HepG2 (cell line): Measurements from ENCODE around the gene CNTN4. TPM values are rescaled to one million over a fixed set of nuclear protein-coding genes. Genes with fewer than 3 reads are reported as not detected.

Experiments
- ATAC-seq: fragments of 200-7000 bp; cut with Tn5 transposase; 3 replicates; pipeline ENCODE4 v1.9.1; 2020; ENCODE audit warnings: mild to moderate bottlenecking, moderate library complexity
- BruUV-seq: library from RNA; stranded (reverse); fragments of 400-500 nt; replicated peaks from 2 replicates; lab custom pipeline; 2021; lab: Mats Ljungman, UMichigan
- CTCF ChIA-PET: fragments of 300-600 bp; formaldehyde crosslinking; extraction: SDS; loops from one replicate; lab custom pipeline; 2021; ENCODE audit warnings: low total read pairs, inconsistent platforms, low intra/inter-chr PET ratio; lab: Yijun Ruan, JAX
- POLR2A ChIA-PET: fragments of 350-600 bp; sonication (Branson Sonifier 250); formaldehyde crosslinking; loops from one replicate; lab custom pipeline; 2020; ENCODE audit warnings: antibody characterized with exemption, inconsistent platforms; lab: Yijun Ruan, JAX
- DNase-seq: peaks from one replicate; pipeline ENCODE4 v3.0.0-alpha.2; 2015; ENCODE audit warnings: low spot score
- FAIRE-seq: peaks from 3 replicates; lab custom pipeline; 2011; peaks lifted over from hg19 to GRCh38; lab: Jason Lieb, UNC
- H2AFZ ChIP-seq: one replicate; pipeline ENCODE4 v1.6.1; 2011; ENCODE audit warnings: low read length, inconsistent platforms
- H3K27ac ChIP-seq: fragments of 300-600 bp; 3 replicates; pipeline ENCODE4 v1.8.0; 2011; ENCODE audit warnings: mixed run types, mild to moderate bottlenecking, mixed read lengths, low read length, inconsistent platforms; ENCODE audit not compliant: insufficient read depth; ENCODE audit errors: extremely low read length
- H3K27me3 ChIP-seq, 2 experiments: fragments of 200-600 bp in 1 of 2; 2 replicates in 1 of 2; 3 replicates in 1 of 2; pipeline versions ENCODE4 v1.6.0 to v1.8.0; 2011; ENCODE audit warnings: low read length in 2 of 2, mild to moderate bottlenecking in 2 of 2, moderate library complexity in 2 of 2, inconsistent platforms in 1 of 2; ENCODE audit not compliant: insufficient read depth in 2 of 2, control insufficient read depth in 1 of 2
- H3K36me3 ChIP-seq, 2 experiments: fragments of 200-600 bp in 1 of 2; replicated peaks in 1 of 2; 2 replicates in 1 of 2; 3 replicates in 1 of 2; pipeline versions ENCODE4 v1.5.1 to v1.8.0; 2011; ENCODE audit warnings: low read length in 2 of 2, inconsistent platforms in 1 of 2; ENCODE audit not compliant: insufficient read depth in 2 of 2, control insufficient read depth in 1 of 2
- H3K4me1 ChIP-seq: 2 replicates; pipeline ENCODE4 v1.5.1; 2012; ENCODE audit warnings: low read length, inconsistent platforms; ENCODE audit not compliant: insufficient read depth
- H3K4me2 ChIP-seq: 2 replicates; pipeline ENCODE4 v1.6.0; 2011; ENCODE audit warnings: low read depth, low read length, inconsistent platforms
- H3K4me3 ChIP-seq, 3 experiments: fragments of 200-600 bp in 1 of 3; sonication (generic), shearing (Covaris generic) in 1 of 3; replicated peaks in 1 of 3; 2 replicates each; pipeline ENCODE4 v1.5.1; 2011 to 2016; ENCODE audit warnings: low read length in 3 of 3, inconsistent platforms in 2 of 3, low read depth in 2 of 3, mild to moderate bottlenecking in 2 of 3, control low read depth in 1 of 3, mixed read lengths in 1 of 3; ENCODE audit not compliant: insufficient read depth in 1 of 3
- H3K79me2 ChIP-seq: one replicate; pipeline ENCODE4 v1.6.1; 2011; ENCODE audit warnings: low read length, inconsistent platforms; ENCODE audit not compliant: insufficient read depth
- H3K9ac ChIP-seq: 2 replicates; pipeline ENCODE4 v1.6.0; 2011; ENCODE audit warnings: mild to moderate bottlenecking, low read depth, low read length, inconsistent platforms; ENCODE audit not compliant: insufficient read depth
- H3K9me3 ChIP-seq: 2 replicates; pipeline ENCODE4 v1.5.1; 2012; ENCODE audit warnings: mild to moderate bottlenecking, low read length
- H4K20me1 ChIP-seq: 2 replicates; pipeline ENCODE4 v1.6.0; 2011; ENCODE audit warnings: inconsistent platforms, mild to moderate bottlenecking, low read length, moderate library complexity; ENCODE audit not compliant: insufficient read depth
- FOSL1 ChIP-seq: sonication (generic); formaldehyde crosslinking; IDR thresholded peaks from 2 replicates; pipeline ENCODE4 v1.9.0; 2021; ENCODE audit warnings: missing genetic modification reagents, borderline replicate concordance
- MXD4 ChIP-seq: IDR thresholded peaks from 2 replicates; pipeline ENCODE4 v1.6.1; 2016; ENCODE audit warnings: mild to moderate bottlenecking, missing biosample characterization, missing genetic modification reagents
- PAF1 ChIP-seq: IDR thresholded peaks from 2 replicates; pipeline ENCODE4 v1.6.1; 2016; ENCODE audit warnings: missing genetic modification reagents, missing compliant biosample characterization
- PCBP2 ChIP-seq: fragments of 200-400 bp; formaldehyde crosslinking; optimal IDR thresholded peaks from 2 replicates; pipeline ENCODE3; 2018; ENCODE audit warnings: low read length, low read depth; ENCODE audit not compliant: poor library complexity, severe bottlenecking
- PHF20 ChIP-seq: sonication (generic); formaldehyde crosslinking; IDR thresholded peaks from 2 replicates; pipeline ENCODE4 v1.5.0; 2020; ENCODE audit warnings: mild to moderate bottlenecking, missing genetic modification reagents
- POLR2G ChIP-seq: fragments of 200-400 bp; formaldehyde crosslinking; IDR thresholded peaks from 2 replicates; pipeline ENCODE4 v1.6.1; 2018; ENCODE audit warnings: mild to moderate bottlenecking, low read depth, low read length, moderate library complexity
- YY1 ChIP-seq: IDR thresholded peaks from 2 replicates; pipeline ENCODE4 v1.6.1; 2011; ENCODE audit warnings: low read length, low read depth, moderate library complexity, mild to moderate bottlenecking; ENCODE audit not compliant: insufficient read depth, insufficient replicate concordance
- ZFAT ChIP-seq: sonication (generic); formaldehyde crosslinking; conservative IDR thresholded peaks from 2 replicates; pipeline ENCODE4 v1.8.1; 2023; ENCODE audit warnings: missing genetic modification reagents, inconsistent platforms
- ZNF782 ChIP-seq: sonication (generic); formaldehyde crosslinking; IDR thresholded peaks from 2 replicates; pipeline ENCODE4 v1.4.0; 2020; ENCODE audit warnings: missing genetic modification reagents, mild to moderate bottlenecking, borderline replicate concordance
- ZNF792 ChIP-seq: IDR thresholded peaks from 2 replicates; pipeline ENCODE4 v1.6.1; 2016
- ZNF816 ChIP-seq: sonication (generic); formaldehyde crosslinking; IDR thresholded peaks from 2 replicates; pipeline ENCODE4 v1.8.0; 2022; ENCODE audit warnings: missing genetic modification reagents, mild to moderate bottlenecking, borderline replicate concordance
- WGBS: methylation state at CpG from one replicate; pipeline ENCODE4 v1.1.6; 2017; ENCODE audit warnings: low lambda C conversion rate; 5-methylcytosine and 5-hydroxymethylcytosine counted together
- in situ Hi-C: cut with HindIII; loops from 2 replicates; pipeline ENCODE4 v1.10.0; 2017; ENCODE audit warnings: low pct_unique_long_range_greater_than_20kb; ENCODE audit not compliant: extremely low pct_ligation_motif_present
- intact Hi-C: fragments of 100-400 bp; cut with micrococcal nuclease; formaldehyde crosslinking; loops from one replicate; pipeline ENCODE4 v1.10.0; 2022; ENCODE audit not compliant: unreplicated experiment
- polyA plus RNA-seq, 8 experiments: library from polyadenylated mRNA; depleted of rRNA in 3 of 8; stranded (reverse) in 7 of 8; unstranded in 1 of 8; fragments of >200 nt; fragmentation: Illumina TruSeq in 4 of 8; extraction: Trizol in 4 of 8; gene quantifications; 2 replicates each; pipeline versions ENCODE4 v1.2.1 to v1.2.3, GENCODE V29; 2011 to 2016; ENCODE audit warnings: low read depth in 4 of 8, missing spikeins in 1 of 8, mixed read lengths in 1 of 8; ENCODE audit not compliant: insufficient read depth in 1 of 8
- total RNA-seq, 5 experiments: library from RNA; depleted of rRNA; stranded (reverse); fragments of >200 nt; fragmentation: Illumina TruSeq; extraction: Trizol; gene quantifications; 2 replicates each; pipeline ENCODE4 v1.2.3, GENCODE V29; 2016; ENCODE audit warnings: low read depth in 1 of 5
- TF ChIP-seq, protein P1 (sequence below): sonication (generic); formaldehyde crosslinking; IDR thresholded peaks from 2 replicates; pipeline ENCODE4 v1.4.0; 2020; ENCODE audit warnings: mild to moderate bottlenecking, low read depth, missing genetic modification reagents
- TF ChIP-seq, protein P2 (sequence below): IDR thresholded peaks from 2 replicates; pipeline ENCODE4 v1.6.1; 2016; ENCODE audit warnings: missing compliant biosample characterization, missing genetic modification reagents, borderline replicate concordance
- TF ChIP-seq, protein P3 (sequence below): IDR thresholded peaks from 2 replicates; pipeline ENCODE4 v1.6.1; 2016; ENCODE audit warnings: low read depth, missing genetic modification reagents, missing compliant biosample characterization

CNTN4 gene
- total and polyA plus RNA-seq, 2 of the 13 experiments (the other 11 are each of a cell fraction or from before 2014, with no cell fraction given) = 0.01 to 0.13 TPM

DNA sequence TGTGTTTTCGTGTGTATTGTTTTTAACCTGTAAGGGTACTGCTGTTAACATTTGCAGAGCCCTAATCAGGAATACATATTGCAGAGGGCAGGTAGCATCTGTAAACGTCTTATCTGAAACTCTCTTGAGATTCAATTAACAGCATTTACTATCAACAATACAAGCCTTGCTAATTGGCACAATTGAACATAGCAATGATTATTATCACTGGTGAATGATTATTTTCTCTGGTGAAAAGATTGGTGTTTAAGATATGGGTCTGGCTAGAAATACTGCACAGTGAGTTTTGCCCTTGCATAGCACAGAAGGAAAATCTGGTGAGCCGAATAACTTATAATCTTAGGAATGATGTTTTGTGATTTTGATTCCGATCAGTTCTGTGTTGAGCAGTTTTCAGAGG, 5.9 kb upstream of the CNTN4 start:
- Histone ChIP-seq H3K4me2 (no peak overlapping the region), H3K79me2 (no peaks in the 10 kb centered on the region), H3K4me1 (peaks cover 4% of the 10 kb centered on the region), H3K4me3 (no peak overlapping the region), H3K36me3 (no peaks in the 10 kb centered on the region), H3K9ac (no peak overlapping the region), H3K9me3 (no peaks in the 10 kb centered on the region), H3K27me3 (peaks cover 0 to 2% of the 10 kb centered on the region in 2 experiments; a peak in 1 of 5 replicates), H4K20me1 (no peaks in the 10 kb centered on the region), H2AFZ (no peak overlapping the region), H3K27ac (no peak overlapping the region)
- intact Hi-C loops (no loop called here), in situ Hi-C loops (no loop called here)
- ATAC-seq (no peak), DNase-seq (no peak), FAIRE-seq (no peak)
- 0% methylated on average over 4 of the region's 4 CpGs for WGBS
- BruUV-seq = no TSS peak
- CTCF ChIA-PET = no interaction called here
- POLR2A ChIA-PET = no interaction called here
- no peak for TF ChIP-seq YY1
- no peak for TF ChIP-seq PAF1
- TF ChIP-seq, protein P1, sequence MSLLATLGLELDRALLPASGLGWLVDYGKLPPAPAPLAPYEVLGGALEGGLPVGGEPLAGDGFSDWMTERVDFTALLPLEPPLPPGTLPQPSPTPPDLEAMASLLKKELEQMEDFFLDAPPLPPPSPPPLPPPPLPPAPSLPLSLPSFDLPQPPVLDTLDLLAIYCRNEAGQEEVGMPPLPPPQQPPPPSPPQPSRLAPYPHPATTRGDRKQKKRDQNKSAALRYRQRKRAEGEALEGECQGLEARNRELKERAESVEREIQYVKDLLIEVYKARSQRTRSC (CRISPR knock-in tag) = no peak
- no peak for TF ChIP-seq ZFAT (CRISPR knock-in tag)
- no peak for TF ChIP-seq PCBP2
- no peak for TF ChIP-seq MXD4 (CRISPR knock-in tag)
- TF ChIP-seq, protein P2, sequence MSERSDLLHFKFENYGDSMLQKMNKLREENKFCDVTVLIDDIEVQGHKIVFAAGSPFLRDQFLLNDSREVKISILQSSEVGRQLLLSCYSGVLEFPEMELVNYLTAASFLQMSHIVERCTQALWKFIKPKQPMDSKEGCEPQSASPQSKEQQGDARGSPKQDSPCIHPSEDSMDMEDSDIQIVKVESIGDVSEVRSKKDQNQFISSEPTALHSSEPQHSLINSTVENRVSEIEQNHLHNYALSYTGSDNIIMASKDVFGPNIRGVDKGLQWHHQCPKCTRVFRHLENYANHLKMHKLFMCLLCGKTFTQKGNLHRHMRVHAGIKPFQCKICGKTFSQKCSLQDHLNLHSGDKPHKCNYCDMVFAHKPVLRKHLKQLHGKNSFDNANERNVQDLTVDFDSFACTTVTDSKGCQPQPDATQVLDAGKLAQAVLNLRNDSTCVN (CRISPR knock-in tag) = no peak
- no peak for TF ChIP-seq ZNF792 (CRISPR knock-in tag)
- no peak for TF ChIP-seq ZNF782 (CRISPR knock-in tag)
- TF ChIP-seq FOSL1 = no peak
- no peak for TF ChIP-seq POLR2G
- TF ChIP-seq, protein P3, sequence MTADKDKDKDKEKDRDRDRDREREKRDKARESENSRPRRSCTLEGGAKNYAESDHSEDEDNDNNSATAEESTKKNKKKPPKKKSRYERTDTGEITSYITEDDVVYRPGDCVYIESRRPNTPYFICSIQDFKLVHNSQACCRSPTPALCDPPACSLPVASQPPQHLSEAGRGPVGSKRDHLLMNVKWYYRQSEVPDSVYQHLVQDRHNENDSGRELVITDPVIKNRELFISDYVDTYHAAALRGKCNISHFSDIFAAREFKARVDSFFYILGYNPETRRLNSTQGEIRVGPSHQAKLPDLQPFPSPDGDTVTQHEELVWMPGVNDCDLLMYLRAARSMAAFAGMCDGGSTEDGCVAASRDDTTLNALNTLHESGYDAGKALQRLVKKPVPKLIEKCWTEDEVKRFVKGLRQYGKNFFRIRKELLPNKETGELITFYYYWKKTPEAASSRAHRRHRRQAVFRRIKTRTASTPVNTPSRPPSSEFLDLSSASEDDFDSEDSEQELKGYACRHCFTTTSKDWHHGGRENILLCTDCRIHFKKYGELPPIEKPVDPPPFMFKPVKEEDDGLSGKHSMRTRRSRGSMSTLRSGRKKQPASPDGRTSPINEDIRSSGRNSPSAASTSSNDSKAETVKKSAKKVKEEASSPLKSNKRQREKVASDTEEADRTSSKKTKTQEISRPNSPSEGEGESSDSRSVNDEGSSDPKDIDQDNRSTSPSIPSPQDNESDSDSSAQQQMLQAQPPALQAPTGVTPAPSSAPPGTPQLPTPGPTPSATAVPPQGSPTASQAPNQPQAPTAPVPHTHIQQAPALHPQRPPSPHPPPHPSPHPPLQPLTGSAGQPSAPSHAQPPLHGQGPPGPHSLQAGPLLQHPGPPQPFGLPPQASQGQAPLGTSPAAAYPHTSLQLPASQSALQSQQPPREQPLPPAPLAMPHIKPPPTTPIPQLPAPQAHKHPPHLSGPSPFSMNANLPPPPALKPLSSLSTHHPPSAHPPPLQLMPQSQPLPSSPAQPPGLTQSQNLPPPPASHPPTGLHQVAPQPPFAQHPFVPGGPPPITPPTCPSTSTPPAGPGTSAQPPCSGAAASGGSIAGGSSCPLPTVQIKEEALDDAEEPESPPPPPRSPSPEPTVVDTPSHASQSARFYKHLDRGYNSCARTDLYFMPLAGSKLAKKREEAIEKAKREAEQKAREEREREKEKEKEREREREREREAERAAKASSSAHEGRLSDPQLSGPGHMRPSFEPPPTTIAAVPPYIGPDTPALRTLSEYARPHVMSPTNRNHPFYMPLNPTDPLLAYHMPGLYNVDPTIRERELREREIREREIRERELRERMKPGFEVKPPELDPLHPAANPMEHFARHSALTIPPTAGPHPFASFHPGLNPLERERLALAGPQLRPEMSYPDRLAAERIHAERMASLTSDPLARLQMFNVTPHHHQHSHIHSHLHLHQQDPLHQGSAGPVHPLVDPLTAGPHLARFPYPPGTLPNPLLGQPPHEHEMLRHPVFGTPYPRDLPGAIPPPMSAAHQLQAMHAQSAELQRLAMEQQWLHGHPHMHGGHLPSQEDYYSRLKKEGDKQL = no peak
- TF ChIP-seq PHF20 (CRISPR knock-in tag) = no peak
- no peak for TF ChIP-seq ZNF816 (CRISPR knock-in tag)
